GM18867 (cell line): Measurements from ENCODE around the gene ANTXRL.
"Not testable (repeated sequence)": the region's sequence is repeated elsewhere in the genome, so short reads cannot be mapped to it uniquely, and the experiment has no call there.

Experiments used
- ATAC-seq: cut with Tn5 transposase; IDR thresholded peaks from one replicate; pipeline ENCODE4 v1.9.1; 2021; ENCODE audit warnings: mild to moderate bottlenecking, moderate library complexity; ENCODE audit not compliant: unreplicated experiment

Gene ANTXRL

GRCh38 chr10:46293832-46294640 lies 7.2 kb downstream of the ANTXRL start:
- no peak for ATAC-seq

DNA sequence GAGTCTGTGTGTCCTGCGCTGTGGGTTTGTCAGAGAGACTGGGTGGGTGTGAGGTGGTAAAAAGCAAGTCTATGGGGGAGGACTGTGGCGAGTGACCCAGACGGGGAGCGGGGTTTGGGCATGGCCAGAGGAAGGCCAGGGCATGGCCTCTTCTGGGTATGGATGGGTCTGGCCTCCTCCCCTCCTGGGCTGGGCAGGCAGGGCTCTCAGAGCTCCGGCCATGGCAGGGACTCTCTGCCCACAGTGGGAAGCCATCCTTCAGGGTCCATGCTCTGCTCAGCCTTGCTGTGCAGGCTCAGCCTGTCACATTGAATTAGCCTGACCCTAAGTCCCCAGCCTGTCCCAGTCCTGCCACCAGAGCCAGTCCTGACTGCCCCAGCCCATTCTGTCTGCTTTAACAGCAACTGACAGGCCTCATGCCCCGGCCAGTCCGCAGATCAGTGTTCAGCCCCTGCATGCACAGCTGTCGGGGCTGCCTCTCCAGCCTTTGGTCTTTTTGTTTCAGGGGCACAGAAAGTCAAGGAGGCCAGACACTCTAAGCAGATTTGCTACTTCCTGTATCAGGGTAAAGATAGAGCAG lies 7.9 kb downstream of the ANTXRL start:
- no peak for ATAC-seq

GRCh38 chr10:46295350-46296010 lies 8.7 kb downstream of the ANTXRL start:
- ATAC-seq: not testable (repeated sequence)

GRCh38 chr10:46296086-46296485 lies 9.3 kb downstream of the ANTXRL start:
- not testable (repeated sequence) for ATAC-seq

DNA sequence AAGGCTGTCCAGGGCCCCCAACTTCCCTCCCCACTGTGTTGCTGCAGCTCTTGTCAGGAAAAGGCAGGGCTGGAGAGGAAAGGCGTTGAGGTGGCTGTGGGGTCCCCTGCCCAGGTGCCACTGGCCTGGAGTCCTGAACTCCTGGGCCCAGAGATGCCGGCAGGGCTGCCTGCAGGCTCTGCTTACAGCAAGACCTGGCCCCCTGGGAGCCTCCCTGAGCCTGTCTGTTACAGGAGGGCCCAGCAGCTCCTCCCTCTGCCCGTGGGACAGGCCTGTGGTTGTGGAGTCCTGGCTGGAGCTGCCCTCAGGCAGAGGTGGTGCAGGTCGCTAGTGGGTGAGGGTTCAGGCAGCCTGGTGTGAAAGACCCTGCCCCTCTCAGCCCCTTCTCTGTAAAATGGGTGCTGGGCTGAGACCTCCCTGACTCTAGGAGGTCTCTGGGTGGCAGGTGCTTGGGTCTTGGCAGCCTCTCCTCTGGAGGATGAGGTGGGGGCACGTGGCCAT lies 9.9 kb downstream of the ANTXRL start:
- no peak for ATAC-seq

DNA sequence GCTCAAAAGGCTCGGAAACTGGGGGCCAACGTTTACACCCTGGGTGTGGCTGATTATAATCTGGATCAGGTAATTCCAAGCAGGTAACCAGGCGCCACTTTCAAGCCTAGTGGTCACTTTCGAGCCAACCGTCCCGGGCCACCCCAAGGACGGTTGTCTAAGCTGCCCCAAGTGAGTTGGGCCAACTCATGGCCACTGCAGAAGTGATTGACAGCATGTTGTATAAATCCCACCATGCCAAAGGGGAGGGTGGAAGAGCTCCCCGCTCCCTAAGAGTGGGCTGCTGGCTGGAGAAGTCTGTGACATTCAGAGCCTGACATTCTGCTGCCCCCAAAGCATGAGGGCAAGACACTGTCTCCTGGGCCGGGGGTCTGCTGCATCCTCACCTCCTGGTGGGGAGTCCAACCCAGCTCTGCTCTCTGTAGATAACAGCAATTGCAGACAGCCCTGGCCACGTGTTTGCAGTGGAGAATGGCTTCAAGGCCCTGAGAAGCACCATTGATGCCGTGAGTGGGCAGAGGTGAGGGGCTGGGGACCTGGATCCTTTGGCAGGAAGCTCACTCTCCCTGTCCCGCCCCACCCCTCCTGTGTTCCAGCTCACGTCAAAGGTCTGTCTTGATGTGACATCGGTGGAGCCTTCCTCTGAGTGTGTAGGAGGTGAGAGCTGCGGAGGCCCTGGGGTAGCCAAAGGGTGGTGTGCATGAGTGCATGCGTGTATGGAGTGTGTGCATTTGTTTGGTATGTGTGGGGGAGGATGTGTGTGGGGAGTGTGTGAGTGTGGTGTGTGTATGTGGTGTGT lies 10.8 kb downstream of the ANTXRL start:
- no peak for ATAC-seq

DNA sequence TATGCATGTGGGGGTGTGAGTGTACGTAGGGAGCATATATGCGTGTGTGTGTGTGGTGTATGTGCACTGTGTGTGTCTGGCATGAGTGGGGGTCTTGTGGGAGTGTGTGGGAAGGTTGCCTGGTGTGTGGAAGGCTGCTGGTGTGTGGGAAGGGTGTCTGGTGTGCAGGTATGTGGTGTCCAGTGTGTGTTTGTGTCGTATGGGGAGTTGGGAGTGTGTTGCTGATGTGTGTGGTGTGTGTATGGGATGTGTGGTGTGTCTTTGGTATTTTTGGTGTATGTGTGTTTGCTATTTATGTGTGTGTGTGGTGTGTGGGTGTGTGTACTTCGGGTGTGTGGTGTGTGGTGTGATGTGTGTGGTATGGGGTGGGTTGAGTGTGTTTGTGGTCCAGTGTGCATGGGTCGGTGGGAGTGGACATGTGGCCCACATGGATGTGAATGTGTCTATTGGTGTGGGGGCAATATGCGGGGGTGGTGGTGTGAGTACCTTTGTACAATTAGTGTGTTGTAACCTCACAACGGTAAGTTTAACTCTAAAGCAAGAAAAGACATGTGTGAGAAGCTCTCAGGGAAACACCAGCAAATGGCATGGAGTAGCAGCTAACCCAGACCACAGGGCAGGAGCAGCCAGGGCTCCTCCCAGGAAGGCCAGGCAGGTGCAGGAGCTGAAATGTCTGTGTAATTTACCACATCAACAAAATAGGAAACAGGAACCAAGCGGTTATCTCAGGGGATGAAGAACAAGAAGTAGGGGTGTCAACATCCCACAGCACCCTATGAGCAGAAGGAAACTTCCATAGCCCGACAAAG lies 11.9 kb downstream of the ANTXRL start:
- ATAC-seq: no peak

DNA sequence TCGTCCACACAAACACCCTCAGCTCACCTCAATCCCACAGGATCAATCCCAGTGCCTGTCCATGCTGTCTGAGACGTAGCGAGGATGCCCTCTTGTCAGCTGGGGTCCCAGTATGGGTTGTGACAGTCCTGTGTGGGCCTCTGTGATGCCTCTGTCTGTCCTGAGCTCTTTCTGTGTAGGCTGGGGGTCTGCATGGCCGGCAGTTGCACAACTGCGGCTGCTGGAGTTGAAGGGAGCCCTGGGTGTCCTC lies 12.4 kb downstream of the ANTXRL start:
- no peak for ATAC-seq

DNA sequence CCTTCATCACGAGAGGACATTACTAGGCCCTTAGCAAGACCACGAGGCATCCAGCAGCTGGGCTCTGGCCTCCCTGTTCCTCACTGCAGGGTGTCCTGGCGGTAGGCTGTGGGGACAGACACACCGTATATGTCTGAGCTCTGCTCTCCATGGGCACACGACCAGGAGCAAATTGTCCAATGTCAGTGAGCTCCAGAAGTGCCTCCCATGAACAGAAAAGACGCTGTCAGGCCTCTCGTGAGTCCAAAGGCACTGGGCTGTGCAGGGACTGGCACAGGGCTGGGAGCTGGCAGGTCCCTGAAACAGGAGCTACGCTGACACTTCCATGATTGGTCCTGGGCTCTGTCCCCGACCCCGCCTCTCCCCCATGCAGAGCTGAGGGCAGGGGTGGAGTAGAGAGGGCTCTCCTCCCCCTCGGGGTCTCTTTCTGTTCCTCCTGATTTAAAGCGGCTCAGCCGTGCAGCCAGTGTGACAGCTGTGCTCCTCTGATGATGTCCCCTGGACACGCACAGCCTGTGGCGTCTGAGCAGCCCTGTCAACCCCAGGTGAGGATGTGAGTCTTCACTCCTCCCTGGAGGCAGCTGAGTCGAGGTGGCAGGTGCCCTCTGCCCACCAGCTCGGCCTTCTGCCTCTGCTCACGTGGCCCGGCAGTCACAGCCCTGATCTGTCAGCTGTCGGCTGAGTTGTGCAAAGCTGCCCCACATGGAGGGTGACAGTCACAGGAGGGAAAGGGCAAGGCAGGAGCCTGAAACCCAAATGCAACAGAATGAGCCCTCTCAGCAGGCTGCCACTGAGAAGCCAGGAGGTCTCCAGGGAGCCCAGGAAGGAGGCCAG lies 13.0 kb downstream of the ANTXRL start:
- ATAC-seq: no peak

- not testable (repeated sequence) for ATAC-seq
Observed at GRCh38 chr10:46300370-46300711, 13.5 kb downstream of the ANTXRL start.

DNA sequence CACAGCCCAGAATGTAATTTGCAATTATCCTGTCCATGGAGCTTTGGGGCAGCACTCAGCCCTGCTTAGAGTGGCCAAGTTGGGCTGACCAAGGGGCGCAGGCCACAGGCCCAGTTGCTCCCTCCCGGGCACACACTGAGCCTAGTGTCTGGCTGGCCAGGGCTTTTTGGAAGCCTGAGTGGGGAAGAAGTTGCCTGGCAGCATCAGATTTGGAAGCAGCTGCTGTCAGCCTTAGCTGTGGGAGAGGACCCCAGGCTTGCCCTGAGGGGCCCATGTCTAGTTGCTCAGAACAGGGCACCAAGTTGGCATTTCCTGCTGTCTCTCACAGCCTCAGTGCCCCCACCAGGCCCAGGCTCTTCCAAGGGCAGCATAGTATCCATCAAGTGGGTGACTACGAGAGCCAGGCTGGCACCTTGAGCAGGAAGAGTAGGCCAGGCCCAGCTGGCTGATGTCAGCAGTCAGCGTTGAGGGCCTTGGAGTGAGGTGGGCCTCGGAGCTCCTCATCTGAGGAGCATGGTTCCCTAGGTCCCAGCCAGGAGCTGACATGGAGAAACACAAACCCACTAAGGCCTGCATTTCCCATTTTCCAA lies 14.4 kb downstream of the ANTXRL start:
- ATAC-seq: no peak

DNA sequence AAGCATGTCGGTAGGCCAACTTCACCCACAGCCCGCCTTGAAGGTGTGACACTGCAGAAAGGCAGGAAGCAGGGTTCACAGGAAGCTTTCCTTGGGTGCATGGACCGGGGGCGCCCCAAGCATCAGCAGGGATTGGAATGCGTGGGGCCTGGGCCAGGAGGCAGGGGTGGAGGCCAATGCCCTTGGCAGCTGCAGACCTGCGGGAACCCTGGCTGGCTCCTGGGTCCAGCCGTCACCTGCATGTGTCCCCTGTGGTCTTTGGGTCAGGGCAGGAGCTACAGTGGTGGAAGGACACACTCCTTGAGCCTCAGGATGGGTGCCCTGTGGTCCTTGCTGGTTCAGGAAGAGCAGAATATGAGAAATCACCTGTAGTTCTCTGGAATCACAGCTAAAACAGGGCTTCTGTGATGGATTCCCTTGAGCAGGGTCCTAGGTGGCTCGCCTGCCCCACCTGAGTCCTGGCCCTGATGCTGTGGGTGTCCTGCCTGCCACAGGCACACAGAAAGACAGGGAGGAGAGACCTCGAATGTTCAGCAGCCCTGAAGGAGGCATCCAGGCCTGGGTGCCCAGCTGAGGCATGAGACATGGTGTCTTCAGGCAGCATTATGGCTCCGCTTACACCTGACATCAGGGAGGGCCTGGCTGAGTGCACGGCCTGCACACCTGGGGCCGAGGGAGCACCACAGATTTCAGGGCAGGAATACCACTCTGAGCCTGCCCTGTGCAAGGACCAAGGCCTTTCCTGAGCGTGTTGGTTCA lies 15.1 kb downstream of the ANTXRL start:
- no peak for ATAC-seq

DNA sequence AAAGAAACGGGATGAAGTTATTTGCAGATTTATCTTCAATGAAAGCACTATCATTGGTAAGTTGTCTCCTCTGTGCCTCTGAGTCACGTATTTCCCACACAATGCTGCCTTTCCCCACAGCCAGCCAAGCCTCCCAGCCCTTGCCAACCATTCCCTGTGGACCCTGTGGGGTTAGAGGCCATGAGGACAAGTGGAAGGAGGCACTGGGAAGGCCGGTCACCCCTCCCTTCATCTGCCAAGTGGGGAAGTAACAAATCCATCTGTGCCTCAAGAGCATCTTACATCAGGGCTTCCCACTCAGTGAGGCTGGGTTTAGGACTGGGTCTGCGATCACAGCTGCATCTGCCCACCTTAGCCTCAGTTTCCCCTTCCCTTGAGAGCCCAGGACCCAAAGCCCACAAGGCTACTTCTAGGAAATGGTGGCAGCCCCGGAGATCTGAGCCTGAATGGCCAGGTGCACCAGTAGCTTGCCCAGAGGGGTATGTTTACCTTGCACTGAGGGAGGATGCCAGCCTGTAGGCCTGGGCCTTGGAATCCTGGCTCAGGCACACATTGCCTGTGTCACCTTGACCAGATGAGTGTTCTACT lies 16.1 kb downstream of the ANTXRL start:
- not testable (repeated sequence) for ATAC-seq

GRCh38 chr10:46304062-46304461 lies 17.3 kb downstream of the ANTXRL start:
- ATAC-seq: no peak

GRCh38 chr10:46304671-46305070 lies 17.9 kb downstream of the ANTXRL start:
- not testable (repeated sequence) for ATAC-seq

DNA sequence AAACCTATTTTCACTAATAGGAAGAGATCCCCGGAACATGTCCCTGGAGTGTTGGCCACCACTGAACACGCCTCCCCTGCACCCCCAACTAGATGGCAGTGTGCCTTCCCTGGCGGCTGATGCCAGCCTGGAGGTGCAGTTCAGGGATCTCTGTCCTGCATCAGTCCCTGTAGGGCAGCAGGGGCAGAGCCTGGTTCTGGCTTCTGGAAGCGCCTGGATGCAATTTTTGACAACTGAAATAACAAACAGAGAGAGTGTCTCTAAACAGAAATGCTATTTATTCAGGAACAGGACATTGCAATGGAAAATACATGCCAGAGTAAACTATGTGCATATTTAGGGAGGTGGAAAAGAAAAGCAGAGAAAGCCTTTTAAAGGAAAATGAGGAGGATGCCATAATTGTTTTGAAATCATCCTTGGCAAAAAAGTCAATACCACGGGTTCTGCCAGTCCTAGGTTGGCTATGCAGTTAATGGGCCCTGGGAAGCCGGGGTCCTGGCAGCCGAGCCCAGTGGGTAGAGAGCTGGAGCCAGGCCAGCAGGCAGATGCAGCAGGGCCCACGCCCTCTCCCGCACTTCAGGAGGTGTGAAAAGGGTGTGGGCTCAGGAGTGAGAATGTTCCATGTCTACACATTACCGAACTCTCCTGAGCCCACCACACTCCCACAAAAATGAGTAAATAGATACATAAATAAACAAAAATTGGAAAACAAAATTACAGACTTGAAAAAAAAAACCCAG lies 18.5 kb downstream of the ANTXRL start:
- no peak for ATAC-seq

GRCh38 chr10:46305986-46306385 lies 19.2 kb downstream of the ANTXRL start:
- ATAC-seq: no peak
